Cardiac fibroblast (primary cell): Measurements from ENCODE around the gene CETN1.

Experiments
- DNase-seq, 2 donors: peaks; one replicate each; pipeline versions ENCODE4 v3.0.0 to v3.0.0-alpha.2; 2010; ENCODE audit warnings: low read depth in 2 of 2
- H3K4me3 ChIP-seq, 2 donors: replicated peaks in 1 of 2; 1 replicate in 1 of 2; 2 replicates in 1 of 2; pipeline ENCODE4 v1.5.1; 2011; ENCODE audit warnings: low read depth in 2 of 2, low read length in 2 of 2, mild to moderate bottlenecking in 2 of 2, moderate library complexity in 1 of 2
- TF ChIP-seq, protein P1 (sequence below): IDR thresholded peaks from one replicate; pipeline ENCODE4 v1.5.1; 2011; ENCODE audit warnings: low read depth, mild to moderate bottlenecking, low read length, inconsistent platforms

CETN1 gene

GRCh38 chr18:580154-580553 is at the start of gene CETN1:
CETN1 (plus strand) TSS chr18:580380; CDS start chr18:580409, 29 bp downstream.
- DNase-seq, result no peak
- TF ChIP-seq, protein P1, sequence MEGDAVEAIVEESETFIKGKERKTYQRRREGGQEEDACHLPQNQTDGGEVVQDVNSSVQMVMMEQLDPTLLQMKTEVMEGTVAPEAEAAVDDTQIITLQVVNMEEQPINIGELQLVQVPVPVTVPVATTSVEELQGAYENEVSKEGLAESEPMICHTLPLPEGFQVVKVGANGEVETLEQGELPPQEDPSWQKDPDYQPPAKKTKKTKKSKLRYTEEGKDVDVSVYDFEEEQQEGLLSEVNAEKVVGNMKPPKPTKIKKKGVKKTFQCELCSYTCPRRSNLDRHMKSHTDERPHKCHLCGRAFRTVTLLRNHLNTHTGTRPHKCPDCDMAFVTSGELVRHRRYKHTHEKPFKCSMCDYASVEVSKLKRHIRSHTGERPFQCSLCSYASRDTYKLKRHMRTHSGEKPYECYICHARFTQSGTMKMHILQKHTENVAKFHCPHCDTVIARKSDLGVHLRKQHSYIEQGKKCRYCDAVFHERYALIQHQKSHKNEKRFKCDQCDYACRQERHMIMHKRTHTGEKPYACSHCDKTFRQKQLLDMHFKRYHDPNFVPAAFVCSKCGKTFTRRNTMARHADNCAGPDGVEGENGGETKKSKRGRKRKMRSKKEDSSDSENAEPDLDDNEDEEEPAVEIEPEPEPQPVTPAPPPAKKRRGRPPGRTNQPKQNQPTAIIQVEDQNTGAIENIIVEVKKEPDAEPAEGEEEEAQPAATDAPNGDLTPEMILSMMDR, result no peak
- no peak within 1 kb of the TSS for H3K4me3 ChIP-seq

- H3K4me3 ChIP-seq, result no peak overlapping the region
- TF ChIP-seq, protein P1, result no peak
- no peak for DNase-seq
These were observed 48.2 kb upstream of the CETN1 start for GRCh38 chr18:532018-532417.

GRCh38 chr18:532632-533031 is 47.5 kb upstream of the CETN1 start:
- DNase-seq, result no peak
- TF ChIP-seq, protein P1, result no peak
- H3K4me3 ChIP-seq, result no peak overlapping the region

DNA sequence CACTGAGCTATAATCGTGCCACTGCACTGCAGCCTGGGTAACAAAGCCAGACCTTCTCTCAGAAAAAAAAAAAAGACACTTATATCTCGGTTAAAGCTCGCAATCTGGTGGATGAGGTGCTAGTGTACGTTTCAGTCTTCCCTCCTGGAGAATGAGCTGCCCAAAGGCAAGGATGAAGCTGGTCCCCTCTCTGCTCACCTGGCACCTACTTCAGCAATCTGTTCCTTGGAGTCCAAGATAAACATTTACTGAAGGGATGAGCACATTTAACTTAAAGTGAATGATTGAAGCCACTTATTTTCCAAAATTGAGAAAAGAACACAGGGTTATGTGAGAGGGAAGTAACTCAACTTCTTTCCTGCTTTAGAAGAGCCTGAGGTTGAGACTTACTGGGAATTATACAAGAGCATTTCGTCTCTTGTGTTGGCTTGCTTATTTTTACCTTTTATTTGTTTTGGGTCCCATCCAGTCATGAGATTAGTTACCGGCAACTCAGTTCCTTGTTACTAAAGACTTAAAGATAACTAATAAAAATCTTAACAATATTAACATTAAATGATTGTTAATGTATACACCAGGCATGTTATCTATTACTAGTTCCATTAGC is 46.1 kb upstream of the CETN1 start:
- TF ChIP-seq, protein P1, result no peak
- DNase-seq, result no peak
- H3K4me3 ChIP-seq, result no peak overlapping the region

GRCh38 chr18:543447-544078 is 36.6 kb upstream of the CETN1 start:
- TF ChIP-seq, protein P1, result no peak
- H3K4me3 ChIP-seq, result no peak overlapping the region
- no peak for DNase-seq

DNA sequence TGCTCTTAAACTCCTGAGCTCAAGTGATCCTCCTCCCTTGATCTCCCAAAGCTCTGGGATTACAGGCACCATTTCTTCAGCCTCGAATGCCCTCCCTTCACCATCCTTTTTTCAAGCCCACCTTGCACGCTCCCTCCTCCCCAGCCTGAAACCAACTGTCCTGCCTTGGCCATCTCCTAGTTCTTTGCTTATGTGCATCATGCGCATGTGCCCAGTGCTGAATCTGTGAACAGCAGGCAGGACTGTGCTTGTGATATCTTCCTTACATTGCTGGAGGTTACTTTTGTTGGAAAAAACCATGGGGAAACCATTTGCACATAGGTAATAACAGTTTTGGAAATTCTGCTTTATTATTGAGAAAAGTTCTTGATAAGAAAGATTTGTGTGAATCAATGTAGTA is 30.2 kb upstream of the CETN1 start:
- TF ChIP-seq, protein P1, result no peak
- no peak overlapping the region for H3K4me3 ChIP-seq
- no peak for DNase-seq
